Progenitor cell of endocrine pancreas (in vitro differentiated cells): ENCODE measurements around the gene BLVRB. TPM values are rescaled to one million over a fixed set of nuclear protein-coding genes. Genes with fewer than 3 reads are reported as not detected.
"Not testable (repeated sequence)": the region's sequence is repeated elsewhere in the genome, so short reads cannot be mapped to it uniquely, and the experiment has no call there.

Experiments used
- DNase-seq: peaks from one replicate; pipeline ENCODE4 v3.0.0; 2021; ENCODE audit warnings: low spot score; ENCODE audit not compliant: unreplicated experiment
- H3K27ac Mint-ChIP-seq: 2 replicates; pipeline ENCODE4 v1.8.0; 2021; ENCODE audit warnings: mild to moderate bottlenecking, moderate library complexity, mixed read lengths
- H3K27me3 Mint-ChIP-seq: 2 replicates; pipeline ENCODE4 v1.8.0; 2021; ENCODE audit warnings: mixed read lengths
- H3K36me3 Mint-ChIP-seq: 2 replicates; pipeline ENCODE4 v1.8.0; 2022; ENCODE audit warnings: mixed read lengths; ENCODE audit not compliant: insufficient read depth
- H3K4me1 Mint-ChIP-seq: 2 replicates; pipeline ENCODE4 v1.8.0; 2021; ENCODE audit warnings: low read depth, mixed read lengths
- H3K4me3 Mint-ChIP-seq: 2 replicates; pipeline ENCODE4 v1.8.0; 2021; ENCODE audit warnings: low read depth, mild to moderate bottlenecking, moderate library complexity, mixed read lengths
- H3K9me3 Mint-ChIP-seq: 2 replicates; pipeline ENCODE4 v1.8.0; 2021; ENCODE audit warnings: low read depth, mixed read lengths
- CTCF ChIP-seq: fragments of 200-600 bp; sonication (generic); IDR thresholded peaks from one replicate; pipeline ENCODE4 v1.5.0; 2021; ENCODE audit warnings: antibody characterized with exemption, mild to moderate bottlenecking; ENCODE audit not compliant: unreplicated experiment
- total RNA-seq: library from RNA; stranded (reverse); gene quantifications from 2 replicates; pipeline ENCODE4 v1.2.1, GENCODE V29; 2021

The BLVRB gene
- total RNA-seq, 1 donor from 2014 or later, result 14.0 TPM

GRCh38 chr19:40466985-40467734, 1.6 kb upstream of the BLVRB start, which contains the start of gene SPTBN4:
Gene SPTBN4 (plus strand): TSS chr19:40467001. CDS start chr19:40472622, 5,621 bp downstream.
- H3K36me3 Mint-ChIP-seq, result no peaks in the 10 kb centered on the region
- no peak for DNase-seq
- H3K4me1 Mint-ChIP-seq, result peaks cover 13% of the 10 kb centered on the region
- H3K27ac Mint-ChIP-seq, result peak within 1 kb of the TSS; percentile 49
- H3K9me3 Mint-ChIP-seq, result no peaks in the 10 kb centered on the region
- H3K4me3 Mint-ChIP-seq, result peak within 1 kb of the TSS; percentile 73
- H3K27me3 Mint-ChIP-seq, result peaks cover 28% of the 10 kb centered on the region
- no peak for TF ChIP-seq CTCF

DNA sequence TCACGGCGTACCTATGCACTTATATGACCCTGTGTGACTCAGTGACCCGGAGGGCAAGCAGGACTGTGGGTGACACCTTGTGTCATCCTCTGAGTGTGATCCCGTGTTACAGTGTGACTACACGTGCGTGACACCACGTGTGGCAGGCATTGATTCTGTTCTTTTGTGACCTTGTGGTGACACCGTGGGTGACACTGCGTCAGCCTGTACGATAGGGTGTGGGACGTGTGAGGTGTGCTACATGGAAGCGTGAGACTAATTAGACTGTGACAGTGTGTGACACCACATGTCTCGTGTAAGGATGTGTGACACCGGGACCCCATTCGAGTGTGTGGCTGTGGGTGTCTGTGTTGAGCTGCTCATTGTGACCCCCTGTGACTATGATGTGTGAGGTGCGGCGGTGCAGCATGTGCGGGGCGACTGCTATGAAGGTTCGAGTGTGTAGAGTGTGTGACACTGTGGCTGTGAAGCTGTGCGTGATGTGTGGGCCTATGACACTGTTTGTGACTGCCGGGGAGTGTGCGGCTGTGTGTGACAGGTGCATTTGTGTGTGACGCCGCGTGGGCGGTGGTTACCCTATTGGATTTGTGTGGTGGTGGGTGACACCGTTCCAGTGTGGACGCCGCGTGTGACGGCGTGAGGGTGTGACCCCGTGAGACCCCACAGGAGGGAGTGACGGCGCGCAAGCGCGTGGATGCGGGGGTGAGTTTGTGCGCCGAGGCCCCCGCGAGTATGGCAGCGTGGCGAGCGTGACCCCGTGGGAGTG, 857 bp upstream of the BLVRB start:
- Mint-ChIP-seq H3K27me3 (peaks cover 28% of the 10 kb centered on the region), H3K4me3 (peak overlapping the region; percentile 73), H3K36me3 (no peaks in the 10 kb centered on the region), H3K9me3 (no peaks in the 10 kb centered on the region), H3K4me1 (peaks cover 13% of the 10 kb centered on the region), H3K27ac (peak overlapping the region; percentile 49)
- DNase-seq, result no peak
- TF ChIP-seq CTCF, result no peak

DNA sequence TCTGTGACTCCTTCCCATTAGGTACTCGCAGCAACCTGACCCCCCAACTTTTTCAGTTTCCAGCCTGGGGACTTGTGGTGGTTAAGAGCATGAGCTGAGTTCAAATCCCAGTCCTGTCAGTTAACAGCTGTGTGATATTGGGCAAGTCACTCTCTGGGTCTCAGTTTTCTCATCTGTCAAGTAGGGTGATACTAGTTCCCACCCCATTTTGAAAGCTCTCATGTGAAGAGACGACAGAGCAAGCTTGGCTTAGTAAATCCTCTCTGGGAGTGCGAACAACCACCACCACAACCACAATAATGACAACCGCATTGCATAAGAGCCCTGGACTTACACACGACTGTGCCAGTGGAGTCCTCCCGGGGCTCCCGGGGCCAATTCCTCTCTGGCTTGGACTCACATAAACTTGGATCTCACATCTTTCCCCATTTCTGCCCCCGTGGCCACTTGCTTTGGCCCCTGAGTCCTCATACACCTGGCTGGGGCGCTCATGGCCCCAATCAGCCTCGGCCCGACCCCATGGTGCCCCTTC, 454 bp downstream of the BLVRB start:
- DNase-seq, result no peak
- no peaks in the 10 kb centered on the region for H3K36me3 Mint-ChIP-seq
- no peak for TF ChIP-seq CTCF
- H3K9me3 Mint-ChIP-seq, result no peaks in the 10 kb centered on the region
- H3K4me3 Mint-ChIP-seq, result peak overlapping the region; percentile 73
- peaks cover 28% of the 10 kb centered on the region for H3K27me3 Mint-ChIP-seq
- peaks cover 13% of the 10 kb centered on the region for H3K4me1 Mint-ChIP-seq
- H3K27ac Mint-ChIP-seq, result peak overlapping the region; percentile 93

DNA sequence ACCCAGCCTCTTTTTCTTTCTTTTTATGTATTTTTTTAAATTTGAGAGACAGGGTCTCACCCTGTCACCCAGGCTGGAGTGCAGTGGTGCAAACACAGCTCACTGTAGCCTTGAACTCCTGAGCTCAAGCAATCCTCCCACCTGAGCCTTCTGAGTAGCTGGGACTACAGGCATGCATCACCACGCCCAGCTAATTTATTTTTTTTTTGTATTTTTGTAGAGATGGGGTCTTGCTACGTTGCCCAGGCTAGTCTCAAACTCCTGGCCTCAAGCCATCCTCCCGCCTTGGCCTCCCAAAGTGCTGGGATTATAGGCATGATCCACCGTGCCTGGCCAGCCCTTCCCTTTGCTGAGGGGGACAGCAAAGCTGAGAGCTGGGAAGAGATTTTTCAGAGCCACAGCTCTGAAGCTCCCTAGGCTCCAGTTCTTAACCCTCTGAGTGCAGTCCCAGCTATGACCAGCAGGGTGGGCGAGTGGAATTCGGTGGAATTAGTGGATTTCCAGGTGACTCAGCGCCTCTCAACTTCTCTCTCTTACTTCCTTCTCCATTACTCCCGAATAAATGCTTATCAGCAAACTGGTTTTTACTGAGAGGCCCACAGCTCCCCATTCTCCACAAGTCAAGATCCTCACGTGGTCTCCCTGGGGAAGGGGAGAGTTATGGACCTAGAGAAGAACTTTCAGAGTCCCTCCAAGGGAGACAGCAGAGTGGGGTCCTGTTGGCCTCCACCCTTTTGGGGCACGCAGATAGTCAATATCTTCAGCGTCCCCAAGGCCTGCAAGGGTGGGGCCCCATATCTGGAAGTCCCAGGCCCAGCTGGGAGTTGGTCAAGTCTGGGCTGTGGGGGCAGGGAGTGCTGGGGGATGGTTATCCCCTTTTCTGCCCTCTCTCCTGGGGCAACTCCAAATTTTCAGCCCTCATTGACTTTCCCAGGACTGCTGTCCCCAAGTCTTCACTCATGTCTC, 1.2 kb downstream of the BLVRB start:
- Mint-ChIP-seq H3K9me3 (no peaks in the 10 kb centered on the region), H3K36me3 (no peaks in the 10 kb centered on the region), H3K27ac (peak overlapping the region; percentile 93), H3K4me3 (peak overlapping the region; percentile 73), H3K4me1 (peaks cover 13% of the 10 kb centered on the region), H3K27me3 (peaks cover 28% of the 10 kb centered on the region)
- peak; percentile 84 for DNase-seq
- peak; percentile 75 for TF ChIP-seq CTCF

DNA sequence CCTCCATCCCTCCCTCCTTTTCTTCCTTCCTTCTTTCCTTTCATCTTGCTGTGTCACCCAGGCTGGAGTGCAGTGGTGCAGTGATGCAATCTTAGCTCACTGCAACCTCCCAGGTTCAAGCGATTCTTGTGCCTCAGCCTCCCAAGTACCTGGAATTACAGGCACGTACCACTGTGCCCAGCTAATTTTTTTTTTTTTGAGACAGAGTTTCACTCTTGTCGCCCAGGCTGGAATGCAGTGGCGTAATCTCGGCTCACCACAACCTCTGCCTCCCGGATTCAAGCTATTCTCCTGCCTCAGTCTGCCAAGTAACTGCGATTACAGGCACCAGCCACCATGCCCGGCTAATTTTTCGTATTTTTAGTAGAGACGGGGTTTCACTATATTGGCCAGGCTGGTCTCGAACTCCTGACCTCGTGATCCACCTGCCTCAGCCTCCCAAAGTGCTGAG, 1.9 kb downstream of the BLVRB start:
- H3K27ac Mint-ChIP-seq, H3K36me3 Mint-ChIP-seq, H3K9me3 Mint-ChIP-seq, H3K4me3 Mint-ChIP-seq, DNase-seq: not testable (repeated sequence)
- Mint-ChIP-seq H3K4me1 (peaks cover 13% of the 10 kb centered on the region), H3K27me3 (peaks cover 21% of the 10 kb centered on the region)
